ENCODE data around the gene EYA2. TPM values are rescaled to one million over a fixed set of nuclear protein-coding genes. Genes with fewer than 3 reads are reported as not detected.

The EYA2 gene
- total and polyA plus RNA-seq, 2 of the 4 experiments (the other 2 are of a cell fraction), result 2.3 to 5.4 TPM

DNA sequence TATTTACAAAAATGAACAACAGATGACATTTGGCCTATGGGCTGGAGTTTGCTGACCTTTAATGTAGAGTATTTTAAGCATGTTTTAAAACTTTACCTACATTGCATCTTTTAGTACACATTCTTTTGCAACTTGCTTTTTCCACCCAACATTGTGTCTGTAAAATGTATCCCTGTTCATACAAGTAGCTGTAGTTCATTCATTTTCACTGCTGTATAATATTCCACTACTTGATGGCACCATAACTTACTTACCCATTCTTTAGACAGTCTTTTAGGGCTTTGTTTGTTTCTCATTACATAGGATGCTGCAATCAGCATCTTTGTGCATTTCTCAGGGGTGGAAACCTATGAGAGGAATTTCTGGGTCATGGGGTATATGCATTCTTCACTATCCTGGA, 115.1 kb downstream of the EYA2 start:
- no peak overlapping the region for H2AK5ac ChIP-seq (ENCODE audit: low read depth, low read length)
- no peaks in the 10 kb centered on the region for H3K4me1 ChIP-seq (ENCODE audit: control insufficient read depth, insufficient read depth, low read length)
- ChIA-PET CTCF (no interaction called here), POLR2A (ENCODE audit: unreplicated experiment) (no interaction called here)
- H3K4me2 ChIP-seq (ENCODE audit: low read depth, low read length), result no peak overlapping the region
- H3K9me1 ChIP-seq (ENCODE audit: insufficient read depth, low read length), result no peaks in the 10 kb centered on the region
- H2BK20ac ChIP-seq (ENCODE audit: low read depth, low read length), result no peak overlapping the region
- no peaks in the 10 kb centered on the region for H3K27me3 ChIP-seq (ENCODE audit: control insufficient read depth, insufficient read depth, low read length)
- H3K4me3 ChIP-seq (ENCODE audit: insufficient read depth, low read depth, low read length), result no peak overlapping the region
- no peak overlapping the region for H4K8ac ChIP-seq (ENCODE audit: low read depth in 2 of 2, low read length in 2 of 2)
- DNase-seq (no peak), ATAC-seq (ENCODE audit: low read depth) (no peak)
- no peak overlapping the region for H2BK5ac ChIP-seq (ENCODE audit: low read depth, low read length, poor library complexity, severe bottlenecking)
- no peak overlapping the region for H3K56ac ChIP-seq (ENCODE audit: extremely low read depth, insufficient read depth, low read length)
- intact Hi-C loops (cut with micrococcal nuclease) (no loop called here), dilution Hi-C loops (cut with HindIII; ENCODE audit: low sequenced_read_pairs, unreplicated experiment) (no loop called here), in situ Hi-C loops (cut with MboI; ENCODE audit: low sequenced_read_pairs) (loop anchor here (25.0 kb wide), 1 partner anchor 247 kb away; no protein-coding TSS in a partner anchor)
- H3K9me3 ChIP-seq (ENCODE audit: control insufficient read depth, insufficient read depth, low read length), result no peaks in the 10 kb centered on the region
- H3K79me1 ChIP-seq (ENCODE audit: low read depth in 1 of 2, low read length in 2 of 2), result no peaks in the 10 kb centered on the region
- H3K9ac ChIP-seq (ENCODE audit: low read depth, low read length), result no peak overlapping the region
- H3K4ac ChIP-seq (ENCODE audit: low read depth, low read length), result no peak overlapping the region
- H3K14ac ChIP-seq (replicated peaks; ENCODE audit: low read depth, low read length), result no peak overlapping the region
- TF ChIP-seq MAZ (IDR thresholded peaks at IDR 0.05; ENCODE audit: borderline replicate concordance, low read depth, low read length) (no peak), RCOR1 (IDR thresholded peaks at IDR 0.05; ENCODE audit: insufficient replicate concordance, low read length) (no peak), SMC3 (IDR thresholded peaks at IDR 0.05; ENCODE audit: low read depth, low read length) (no peak), POLR2A (IDR thresholded peaks at IDR 0.05; ENCODE audit: low read depth, low read length) (no peak), CEBPB (IDR thresholded peaks at IDR 0.05; ENCODE audit: low read depth, low read length) (no peak), MAFK (IDR thresholded peaks at IDR 0.05; ENCODE audit: low read depth, low read length) (no peak), RAD21 (IDR thresholded peaks at IDR 0.05; ENCODE audit: low read length) (no peak), MXI1 (IDR thresholded peaks at IDR 0.05; ENCODE audit: borderline replicate concordance, low read depth, low read length) (no peak), NFE2L2 (IDR thresholded peaks at IDR 0.05; ENCODE audit: low read depth, low read length) (no peak), CHD1 (IDR thresholded peaks at IDR 0.05; ENCODE audit: low read depth, low read length) (no peak), RFX5 (IDR thresholded peaks at IDR 0.05; ENCODE audit: low read depth, low read length) (no peak), FOS (IDR thresholded peaks at IDR 0.05; ENCODE audit: low read depth, low read length) (no peak), BHLHE40 (IDR thresholded peaks at IDR 0.05; ENCODE audit: low read depth, low read length) (no peak)
- TF ChIP-seq, protein P1, sequence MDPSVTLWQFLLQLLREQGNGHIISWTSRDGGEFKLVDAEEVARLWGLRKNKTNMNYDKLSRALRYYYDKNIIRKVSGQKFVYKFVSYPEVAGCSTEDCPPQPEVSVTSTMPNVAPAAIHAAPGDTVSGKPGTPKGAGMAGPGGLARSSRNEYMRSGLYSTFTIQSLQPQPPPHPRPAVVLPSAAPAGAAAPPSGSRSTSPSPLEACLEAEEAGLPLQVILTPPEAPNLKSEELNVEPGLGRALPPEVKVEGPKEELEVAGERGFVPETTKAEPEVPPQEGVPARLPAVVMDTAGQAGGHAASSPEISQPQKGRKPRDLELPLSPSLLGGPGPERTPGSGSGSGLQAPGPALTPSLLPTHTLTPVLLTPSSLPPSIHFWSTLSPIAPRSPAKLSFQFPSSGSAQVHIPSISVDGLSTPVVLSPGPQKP (IDR thresholded peaks at IDR 0.05; ENCODE audit: borderline replicate concordance, low read depth, low read length), result no peak
- TF ChIP-seq, protein P2, sequence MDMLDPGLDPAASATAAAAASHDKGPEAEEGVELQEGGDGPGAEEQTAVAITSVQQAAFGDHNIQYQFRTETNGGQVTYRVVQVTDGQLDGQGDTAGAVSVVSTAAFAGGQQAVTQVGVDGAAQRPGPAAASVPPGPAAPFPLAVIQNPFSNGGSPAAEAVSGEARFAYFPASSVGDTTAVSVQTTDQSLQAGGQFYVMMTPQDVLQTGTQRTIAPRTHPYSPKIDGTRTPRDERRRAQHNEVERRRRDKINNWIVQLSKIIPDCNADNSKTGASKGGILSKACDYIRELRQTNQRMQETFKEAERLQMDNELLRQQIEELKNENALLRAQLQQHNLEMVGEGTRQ (IDR thresholded peaks at IDR 0.05; ENCODE audit: low read depth, low read length), result no peak
- TF ChIP-seq, protein P3, sequence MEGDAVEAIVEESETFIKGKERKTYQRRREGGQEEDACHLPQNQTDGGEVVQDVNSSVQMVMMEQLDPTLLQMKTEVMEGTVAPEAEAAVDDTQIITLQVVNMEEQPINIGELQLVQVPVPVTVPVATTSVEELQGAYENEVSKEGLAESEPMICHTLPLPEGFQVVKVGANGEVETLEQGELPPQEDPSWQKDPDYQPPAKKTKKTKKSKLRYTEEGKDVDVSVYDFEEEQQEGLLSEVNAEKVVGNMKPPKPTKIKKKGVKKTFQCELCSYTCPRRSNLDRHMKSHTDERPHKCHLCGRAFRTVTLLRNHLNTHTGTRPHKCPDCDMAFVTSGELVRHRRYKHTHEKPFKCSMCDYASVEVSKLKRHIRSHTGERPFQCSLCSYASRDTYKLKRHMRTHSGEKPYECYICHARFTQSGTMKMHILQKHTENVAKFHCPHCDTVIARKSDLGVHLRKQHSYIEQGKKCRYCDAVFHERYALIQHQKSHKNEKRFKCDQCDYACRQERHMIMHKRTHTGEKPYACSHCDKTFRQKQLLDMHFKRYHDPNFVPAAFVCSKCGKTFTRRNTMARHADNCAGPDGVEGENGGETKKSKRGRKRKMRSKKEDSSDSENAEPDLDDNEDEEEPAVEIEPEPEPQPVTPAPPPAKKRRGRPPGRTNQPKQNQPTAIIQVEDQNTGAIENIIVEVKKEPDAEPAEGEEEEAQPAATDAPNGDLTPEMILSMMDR (conservative IDR thresholded peaks at IDR 0.05; ENCODE audit: low read depth, low read length), result no peak
- no peak overlapping the region for H2BK120ac ChIP-seq (ENCODE audit: low read depth, low read length)
- no peak overlapping the region for H4K91ac ChIP-seq (ENCODE audit: insufficient read depth, low read depth, low read length)
- no peak overlapping the region for H3K27ac ChIP-seq (ENCODE audit: insufficient read depth, low read length)
- no peaks in the 10 kb centered on the region for H4K20me1 ChIP-seq (ENCODE audit: insufficient read depth, low read length)
- H2AK9ac ChIP-seq (replicated peaks; ENCODE audit: low read depth, low read length, poor library complexity), result no peak overlapping the region
- no peak overlapping the region for H2AFZ ChIP-seq (replicated peaks; ENCODE audit: low read length, poor library complexity)
- no TSS peak for BruUV-seq (replicated peaks)
- H3K23ac ChIP-seq (ENCODE audit: low read depth, low read length), result no peak overlapping the region
- peaks cover 2% of the 10 kb centered on the region; the same call in 1 of the 2 replicates for H3K36me3 ChIP-seq (ENCODE audit: control insufficient read depth, insufficient read depth, low read length)
- H4K5ac ChIP-seq (ENCODE audit: low read depth, low read length), result no peak overlapping the region
- no peak overlapping the region for H2BK15ac ChIP-seq (ENCODE audit: low read depth, low read length)
- H3K18ac ChIP-seq (ENCODE audit: low read depth, low read length), result no peak overlapping the region

All from IMR-90 (cell line).